Hematopoietic multipotent progenitor cell treated with erythropoietin and hydrocortisone succinate and interleukin-3 and kit ligand, for 15 days (in vitro differentiated cells): Measurements from ENCODE around the gene HNRNPC.
"Not testable (repeated sequence)": the region's sequence is repeated elsewhere in the genome, so short reads cannot be mapped to it uniquely, and the experiment has no call there.

ENCODE experiments used
- DNase-seq: peaks from one replicate; pipeline ENCODE4 v3.0.0-alpha.2; 2015; ENCODE audit warnings: low spot score

The HNRNPC gene

DNA sequence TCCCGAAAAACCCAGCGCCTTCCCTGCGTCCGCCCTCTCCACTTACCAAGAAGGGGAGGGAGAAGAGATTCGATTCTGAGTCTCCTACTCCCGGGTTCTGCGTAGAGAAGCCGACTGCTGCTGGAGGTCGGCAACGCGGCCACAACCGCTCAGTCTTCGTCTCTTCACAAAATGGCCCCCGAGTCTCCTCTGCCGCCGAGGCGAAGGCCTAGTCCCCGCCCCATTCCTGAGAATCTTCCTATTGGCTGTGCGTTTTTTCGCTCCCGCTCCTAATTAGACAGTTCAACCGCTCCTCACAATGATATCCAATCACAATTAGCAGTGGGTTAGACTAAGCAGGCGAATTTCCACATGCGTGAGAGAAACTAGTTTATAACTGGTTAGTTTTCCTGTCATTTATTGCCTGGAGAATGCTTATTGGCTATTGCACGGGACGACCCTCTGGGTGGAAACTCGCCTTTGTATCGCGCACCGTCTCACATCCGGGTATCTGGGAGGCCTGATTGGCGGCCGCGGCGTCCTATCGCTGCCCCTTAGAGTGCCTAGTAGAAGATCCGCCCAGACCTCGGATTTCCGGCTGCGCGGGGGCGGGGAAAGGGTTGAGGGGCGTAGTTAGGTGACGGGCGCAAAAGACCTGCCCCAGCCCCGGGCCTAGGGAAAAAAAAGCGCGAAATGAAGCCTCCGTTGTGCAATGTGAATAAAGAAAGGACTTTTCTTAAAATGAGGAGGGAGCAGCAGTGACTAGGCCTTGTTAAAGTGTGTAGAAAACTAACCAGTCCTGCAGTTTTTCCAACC, at the start of gene HNRNPC:
Gene HNRNPC (minus strand): TSS at position 191 of the 795 bp plus-strand sequence. CDS start 35,249 bp downstream, outside the sequence.
- DNase-seq: peak; percentile 100

GRCh38 chr14:21317398-21317797, 48.2 kb upstream of the HNRNPC start:
- DNase-seq: no peak

DNA sequence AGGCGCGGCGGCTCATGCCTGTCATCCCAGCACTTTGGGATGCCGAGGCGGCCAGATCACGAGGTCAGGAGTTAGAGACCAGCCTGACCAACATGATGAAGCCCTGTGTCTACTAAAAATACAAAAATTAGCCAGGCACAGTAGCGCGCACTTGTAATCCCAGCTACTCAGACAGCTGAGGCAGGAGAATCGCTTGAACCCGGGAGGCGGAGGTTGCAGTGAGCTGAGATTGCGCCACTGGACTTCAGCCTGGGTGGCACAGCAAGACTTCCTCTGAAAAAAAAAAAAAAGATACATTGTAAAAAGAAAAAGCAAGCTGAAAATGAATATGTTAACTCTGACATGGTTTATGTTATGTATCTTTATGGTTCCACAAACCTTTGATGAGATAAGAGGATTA, 44.3 kb upstream of the HNRNPC start:
- DNase-seq: no peak

GRCh38 chr14:21311614-21312013, 42.4 kb upstream of the HNRNPC start:
- no peak for DNase-seq

DNA sequence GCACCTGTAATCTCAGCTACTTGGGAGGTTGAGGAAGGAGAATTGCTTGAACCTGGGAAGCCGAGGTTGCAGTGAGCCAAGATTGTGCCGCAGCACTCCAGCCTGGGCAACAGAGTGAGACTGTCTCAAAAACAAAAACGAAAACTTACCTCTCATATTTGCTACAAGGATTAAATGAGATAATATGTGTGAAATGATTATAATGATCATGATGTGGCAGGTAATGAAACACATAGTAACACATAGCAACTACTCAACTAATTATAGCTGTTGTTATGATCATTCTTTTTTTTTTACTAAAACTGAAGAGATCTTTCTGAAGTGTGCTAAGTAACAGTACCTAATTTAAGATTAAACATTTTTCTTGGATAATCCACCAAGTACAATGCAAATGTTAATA, 40.7 kb upstream of the HNRNPC start:
- no peak for DNase-seq

DNA sequence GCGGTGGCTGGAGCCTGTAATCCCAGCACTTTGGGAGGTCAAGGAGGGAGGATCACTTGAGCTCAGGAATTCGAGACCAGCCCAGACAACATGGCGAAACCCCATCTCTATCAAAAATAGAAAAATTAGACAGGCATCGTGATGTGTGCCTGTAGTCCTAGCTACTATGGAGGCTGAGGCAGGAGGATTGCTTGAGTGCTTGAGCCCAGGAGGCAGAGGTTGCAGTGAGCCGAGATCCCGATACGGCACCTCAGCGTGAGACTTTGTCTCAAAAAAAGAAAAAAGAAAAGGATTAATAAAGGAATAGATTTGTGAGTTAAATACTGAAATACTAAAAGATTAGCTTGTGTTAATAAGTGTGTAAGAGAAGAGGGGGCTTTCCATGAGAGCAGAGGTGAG, 40.0 kb upstream of the HNRNPC start:
- DNase-seq: no peak

- DNase-seq: peak; percentile 73
Observed at GRCh38 chr14:21308479-21309237, 39.4 kb upstream of the HNRNPC start.

GRCh38 chr14:21308132-21308478, 38.9 kb upstream of the HNRNPC start:
- DNase-seq: no peak

GRCh38 chr14:21307637-21308036, 38.4 kb upstream of the HNRNPC start:
- no peak for DNase-seq

- DNase-seq: not testable (repeated sequence)
Observed at GRCh38 chr14:21302836-21303140, 33.5 kb upstream of the HNRNPC start.

DNA sequence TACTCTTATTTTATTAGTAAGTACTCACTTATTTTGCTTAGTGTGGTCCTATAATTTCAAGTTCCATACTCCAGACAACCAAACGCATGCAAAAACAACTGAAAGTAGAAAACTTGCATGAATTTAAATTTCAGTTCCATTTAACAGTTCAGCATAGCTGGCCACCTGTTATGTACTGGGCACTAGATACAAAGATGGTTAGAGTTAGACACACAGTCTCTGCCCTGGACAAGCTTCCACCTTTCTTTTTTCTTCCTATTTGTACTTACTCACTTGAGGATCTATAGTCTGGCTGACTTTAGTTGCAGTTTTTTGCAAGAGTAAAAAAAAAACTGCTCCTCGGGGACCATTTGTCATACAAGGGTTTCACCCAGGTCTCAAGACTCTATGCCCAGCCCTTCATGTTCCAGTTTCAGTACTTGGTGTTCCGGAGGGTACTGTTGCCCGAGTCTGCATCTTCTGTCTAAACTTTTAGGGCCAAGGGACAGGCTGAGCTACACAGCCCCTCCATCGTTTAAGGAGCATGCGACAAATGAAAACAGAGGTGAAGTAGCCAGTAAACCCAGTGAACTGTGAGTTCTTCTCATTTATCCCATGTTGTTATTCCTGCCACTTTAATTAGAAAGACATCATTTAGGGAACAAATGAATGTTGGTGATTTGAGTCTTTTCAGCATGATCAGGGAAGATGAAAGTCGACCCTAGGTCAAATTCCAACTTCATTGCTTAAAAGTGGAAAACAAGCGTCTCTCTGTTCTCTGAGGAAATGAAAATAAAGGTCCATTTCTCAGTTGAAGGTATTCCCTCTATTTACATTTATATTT, 33.0 kb upstream of the HNRNPC start:
- no peak for DNase-seq

GRCh38 chr14:21300892-21301291, 31.6 kb upstream of the HNRNPC start:
- DNase-seq: no peak

DNA sequence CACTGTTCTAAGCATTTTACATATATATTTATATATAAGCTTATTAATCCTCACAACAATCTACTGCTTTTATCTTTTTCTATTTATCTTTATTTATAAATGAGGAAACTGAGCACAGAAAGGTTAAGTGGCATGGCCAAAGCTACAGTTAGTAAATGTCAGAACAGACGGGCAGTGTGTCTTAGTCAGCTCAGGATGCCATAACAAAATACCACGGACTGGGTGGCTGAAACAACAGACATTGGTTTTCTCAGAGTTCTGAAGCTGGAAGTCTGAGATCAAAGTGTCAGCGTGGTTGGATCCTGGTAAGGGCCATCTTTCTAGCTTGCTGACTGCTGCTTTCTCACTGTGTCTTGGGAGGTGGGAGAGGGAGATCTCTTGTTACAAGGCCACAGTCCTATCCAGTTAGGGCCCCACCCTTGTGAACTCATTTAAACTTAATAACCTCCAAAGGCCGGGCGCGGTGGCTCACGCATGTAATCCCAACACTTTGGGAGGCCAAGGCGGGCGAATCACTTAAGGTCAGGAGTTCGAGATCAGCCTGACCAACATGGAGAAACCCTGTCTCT, 30.4 kb upstream of the HNRNPC start:
- no peak for DNase-seq

DNA sequence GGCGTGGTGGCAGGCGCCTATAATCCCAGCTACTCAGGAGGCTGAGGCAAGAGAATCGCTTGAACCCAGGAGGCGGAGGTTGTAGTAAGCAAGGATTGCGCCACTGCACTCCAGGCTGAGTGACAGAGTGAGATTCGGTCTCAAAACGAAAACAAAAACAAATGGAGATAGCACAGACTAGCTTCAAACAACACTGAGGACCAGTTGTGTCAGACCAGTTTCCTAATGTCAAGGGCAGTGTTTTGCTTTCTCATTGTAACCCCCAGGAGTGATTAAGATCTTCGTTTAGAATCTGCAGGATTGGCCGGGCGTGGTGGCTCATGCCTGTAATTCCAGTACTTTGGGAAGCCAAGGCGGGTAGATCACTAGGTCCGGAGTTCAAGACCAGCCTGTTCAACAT, 29.1 kb upstream of the HNRNPC start:
- no peak for DNase-seq

GRCh38 chr14:21294026-21294425, 24.8 kb upstream of the HNRNPC start:
- DNase-seq: not testable (repeated sequence)

- no peak for DNase-seq
Observed at GRCh38 chr14:21287168-21287567, 17.9 kb upstream of the HNRNPC start.

- DNase-seq: not testable (repeated sequence)
Observed at GRCh38 chr14:21286516-21286915, 17.3 kb upstream of the HNRNPC start.

DNA sequence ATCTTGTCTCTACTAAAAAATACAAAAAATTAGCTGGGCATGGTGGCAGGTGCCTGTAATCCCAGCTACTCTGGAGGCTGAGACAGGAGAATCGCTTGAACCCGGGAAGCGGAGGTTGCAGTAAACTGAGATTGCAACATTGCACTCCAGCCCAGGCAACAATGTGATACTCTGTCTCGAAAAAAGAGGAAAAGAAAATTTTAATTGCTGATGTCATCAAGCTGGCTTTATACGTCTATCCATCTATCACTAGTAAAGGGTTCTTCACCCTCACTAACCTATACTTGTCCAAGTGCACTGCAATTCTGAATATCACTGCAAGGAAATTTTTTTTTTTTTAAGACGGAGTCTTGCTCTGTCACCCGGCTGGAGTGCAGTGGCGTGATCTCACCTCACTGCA, 12.7 kb upstream of the HNRNPC start:
- not testable (repeated sequence) for DNase-seq

DNA sequence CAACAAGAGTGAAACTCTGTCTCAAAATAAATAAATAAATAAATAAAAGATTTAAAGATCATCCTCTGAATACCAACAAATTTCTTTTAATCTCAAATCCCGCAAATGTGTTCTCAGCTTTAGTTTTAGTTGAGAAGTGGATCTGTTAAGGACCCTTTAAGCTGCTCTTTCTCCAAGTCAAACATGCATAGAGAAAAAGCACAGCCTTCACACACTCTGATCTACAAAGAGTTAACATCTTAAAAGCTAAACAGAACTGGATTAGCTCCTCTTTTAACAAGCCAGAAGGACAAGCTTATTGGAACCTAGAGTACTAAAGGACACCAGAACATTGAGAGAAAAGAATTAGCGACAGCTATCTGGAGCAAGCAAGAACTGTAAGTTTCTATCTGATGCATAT, 10.5 kb upstream of the HNRNPC start, which contains the start of gene RPGRIP1:
Gene RPGRIP1 (plus strand): TSS at position 301 of the 400 bp plus-strand sequence. CDS start 7,894 bp downstream, outside the sequence.
- DNase-seq: no peak

- no peak for DNase-seq
Observed at GRCh38 chr14:21278632-21279031, 9.4 kb upstream of the HNRNPC start.

DNA sequence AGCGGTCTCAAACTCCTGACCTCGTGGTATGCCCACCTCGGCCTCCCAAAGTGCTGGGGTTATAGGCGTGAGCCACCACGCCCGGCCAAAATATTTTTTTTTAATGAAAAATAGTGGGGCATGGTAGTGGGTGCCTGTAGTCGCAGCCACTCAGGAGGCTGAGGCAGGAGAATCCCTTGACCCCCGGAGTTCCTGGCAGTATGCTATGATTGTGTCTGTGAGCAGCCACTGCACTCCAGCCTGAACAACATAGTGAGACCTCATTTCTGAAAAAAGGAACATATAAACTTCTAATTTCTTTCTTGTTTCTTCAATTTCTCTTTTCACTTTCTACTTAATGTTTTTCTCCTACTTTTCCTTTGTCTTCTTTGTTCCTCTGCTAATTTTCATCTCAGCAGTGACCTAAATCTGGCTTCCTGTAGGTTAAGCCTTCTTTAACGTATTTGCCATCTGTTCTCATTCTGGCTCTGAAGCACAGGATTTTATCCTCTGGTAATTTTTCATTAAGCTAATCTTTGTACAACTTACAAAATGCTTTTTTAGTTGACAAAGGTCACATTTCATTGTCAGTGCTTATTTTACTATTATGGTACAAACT, 6.1 kb upstream of the HNRNPC start:
- no peak for DNase-seq

DNA sequence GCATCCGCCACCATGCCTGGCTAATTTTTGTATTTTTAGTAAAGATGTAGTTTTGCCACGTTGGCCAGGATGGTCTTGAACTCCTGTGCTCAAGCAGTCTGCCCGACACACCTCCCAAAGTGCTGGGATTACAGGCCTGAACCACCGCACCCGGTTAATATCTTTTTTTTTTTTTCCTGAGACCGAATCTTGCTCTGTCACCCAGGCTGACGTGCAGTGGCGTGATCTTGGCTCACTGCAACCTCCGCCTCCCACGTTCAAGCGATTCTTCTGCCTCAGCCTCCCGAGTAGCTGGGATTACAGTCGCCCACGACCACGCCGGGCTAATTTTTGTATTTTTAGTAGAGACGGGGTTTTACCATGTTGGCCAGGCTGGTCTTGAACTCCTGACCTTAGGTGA, 3.4 kb upstream of the HNRNPC start:
- not testable (repeated sequence) for DNase-seq
